ENCODE data around the gene KISS1.

Gene KISS1

DNA sequence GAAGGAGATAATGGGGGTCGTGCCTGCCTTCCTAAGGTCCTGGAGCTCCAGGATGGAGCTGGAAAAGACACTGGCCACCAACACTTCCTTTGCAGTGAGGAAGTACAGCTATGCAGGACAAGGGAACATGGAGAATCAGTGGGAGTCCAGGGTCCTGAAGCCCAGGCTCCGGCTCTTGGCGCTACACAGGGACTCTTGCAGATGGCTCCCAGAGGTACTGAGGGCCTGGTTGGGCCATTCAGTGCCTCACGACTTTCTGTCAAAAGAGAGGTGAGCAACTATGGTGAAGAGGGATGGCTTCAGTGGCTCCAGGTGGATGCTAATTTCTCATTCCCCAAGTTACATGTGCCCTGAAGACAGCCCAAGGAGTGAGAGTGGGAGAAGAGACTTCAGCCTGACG lies 42.6 kb downstream of the KISS1 start:
- no peak for DNase-seq

GRCh38 chr1:204152310-204153044 lies 43.8 kb downstream of the KISS1 start:
- no peak for DNase-seq

GRCh38 chr1:204151552-204152309 lies 44.6 kb downstream of the KISS1 start, which contains the start of gene ETNK2:
ETNK2 (minus strand) TSS chr1:204152044; CDS start chr1:204151852, 192 bp downstream.
- DNase-seq: peak; percentile 23

GRCh38 chr1:204150702-204151551 lies 45.4 kb downstream of the KISS1 start:
- no peak for DNase-seq

GRCh38 chr1:204149635-204150565 lies 46.4 kb downstream of the KISS1 start:
- DNase-seq: no peak

DNA sequence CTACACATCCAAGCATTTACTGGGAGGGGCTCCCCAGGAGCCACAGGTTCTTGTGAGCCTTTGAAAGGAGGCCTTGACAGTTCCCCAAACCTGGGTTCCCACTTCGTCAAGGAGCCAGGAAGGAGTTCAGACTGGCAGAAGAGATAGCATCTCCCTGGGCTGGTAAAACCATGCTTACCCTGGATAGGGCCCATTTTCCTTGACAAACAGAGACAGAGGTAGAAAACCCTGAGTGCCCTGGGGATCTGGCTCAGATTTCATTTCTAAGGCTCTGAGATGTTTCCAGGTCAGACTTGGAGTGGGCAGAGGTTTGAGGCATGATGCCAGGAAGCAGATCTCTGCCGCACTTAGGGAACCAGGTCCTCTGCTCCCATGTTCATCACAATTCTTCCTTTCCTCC lies 47.2 kb downstream of the KISS1 start:
- no peak for DNase-seq

DNA sequence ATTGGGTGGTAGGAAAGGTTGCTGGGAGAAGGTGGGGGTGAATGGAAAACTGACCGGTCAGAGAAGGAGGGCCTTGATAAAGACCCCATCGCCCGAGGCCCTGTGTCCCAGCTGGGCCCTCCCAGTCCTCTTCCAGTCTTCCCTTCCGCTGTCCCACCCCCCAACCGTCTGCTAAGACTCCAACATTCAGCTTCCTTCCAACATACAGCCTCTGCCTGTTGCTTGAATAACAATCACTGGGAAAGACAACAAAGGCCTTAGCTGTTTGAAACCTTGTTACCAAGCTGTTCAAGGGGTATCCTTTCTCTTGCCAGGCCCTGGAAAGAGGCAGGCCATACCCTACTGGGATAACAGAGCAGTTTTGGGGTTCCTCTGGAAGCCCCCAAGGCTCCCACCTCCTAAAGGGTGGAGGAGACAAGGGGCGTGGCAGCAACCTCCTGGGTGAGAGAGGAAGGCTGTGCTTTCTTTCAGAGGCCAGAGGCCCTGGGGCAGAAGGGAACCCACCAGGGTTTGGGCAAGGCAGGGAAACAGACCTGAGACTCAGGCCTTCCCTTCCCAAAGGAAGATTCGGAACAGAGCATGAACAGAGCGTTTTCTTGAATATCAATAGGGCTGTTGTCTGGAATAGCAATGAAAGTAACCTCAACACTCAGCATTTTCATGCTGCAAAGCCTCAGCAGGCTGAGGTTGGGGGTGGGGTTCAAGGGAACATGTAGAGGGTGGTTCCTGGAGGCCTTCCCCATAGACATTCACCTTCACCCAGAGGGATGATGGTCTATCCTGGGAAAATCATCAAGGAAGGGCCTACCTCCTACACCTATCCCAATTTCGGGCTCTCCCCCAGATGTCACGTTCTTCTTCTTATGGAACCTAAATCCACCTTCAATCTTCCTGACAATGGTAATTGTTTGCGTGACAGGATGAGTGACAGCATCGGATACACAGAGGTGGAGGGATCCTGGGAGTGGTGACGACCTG lies 48.6 kb downstream of the KISS1 start:
- DNase-seq: no peak

DNA sequence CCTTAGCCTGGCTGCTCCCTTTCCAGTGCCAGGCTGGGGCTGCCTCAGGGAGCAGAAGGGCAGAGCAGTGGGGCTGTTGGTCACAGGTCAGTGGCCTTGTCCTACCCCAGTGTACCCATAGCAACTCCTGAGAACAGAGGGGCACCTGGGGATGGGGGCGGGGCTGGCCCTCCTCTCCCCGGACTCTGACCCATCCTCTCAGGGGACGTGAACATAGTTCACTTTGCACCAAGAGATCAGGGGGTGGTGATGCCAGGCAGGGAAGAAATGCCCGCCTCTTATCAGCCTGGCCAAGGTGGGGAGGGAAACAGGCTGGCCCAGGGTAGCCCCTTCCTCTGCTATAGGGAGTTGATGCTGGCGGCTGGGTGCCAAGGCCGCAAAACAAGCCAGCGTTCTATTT lies 49.3 kb downstream of the KISS1 start:
- no peak for DNase-seq

DNA sequence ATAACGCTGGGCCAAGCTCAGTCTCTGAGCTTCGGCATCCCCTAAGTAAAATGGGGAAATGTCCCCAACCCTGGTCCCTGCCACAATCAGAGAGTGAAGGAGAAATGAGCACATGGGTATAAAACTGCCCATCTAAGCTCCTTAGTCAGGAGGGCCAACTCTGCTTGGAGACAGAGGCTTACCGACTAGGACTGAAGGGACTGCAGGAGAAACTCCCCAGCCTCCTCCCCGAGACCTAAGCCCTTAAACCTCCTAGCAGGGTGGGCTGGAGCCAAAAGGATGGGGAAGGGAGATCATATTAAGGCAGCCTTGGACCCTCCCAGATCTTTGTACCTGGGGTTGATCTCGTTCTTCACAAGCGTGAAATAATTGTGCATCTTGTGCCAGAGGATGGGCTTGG lies 50.0 kb downstream of the KISS1 start:
- DNase-seq: no peak

GRCh38 chr1:204145033-204145504 lies 51.2 kb downstream of the KISS1 start:
- no peak for DNase-seq

- no peak for DNase-seq
Observed at GRCh38 chr1:204143276-204144041, 52.8 kb downstream of the KISS1 start.

DNA sequence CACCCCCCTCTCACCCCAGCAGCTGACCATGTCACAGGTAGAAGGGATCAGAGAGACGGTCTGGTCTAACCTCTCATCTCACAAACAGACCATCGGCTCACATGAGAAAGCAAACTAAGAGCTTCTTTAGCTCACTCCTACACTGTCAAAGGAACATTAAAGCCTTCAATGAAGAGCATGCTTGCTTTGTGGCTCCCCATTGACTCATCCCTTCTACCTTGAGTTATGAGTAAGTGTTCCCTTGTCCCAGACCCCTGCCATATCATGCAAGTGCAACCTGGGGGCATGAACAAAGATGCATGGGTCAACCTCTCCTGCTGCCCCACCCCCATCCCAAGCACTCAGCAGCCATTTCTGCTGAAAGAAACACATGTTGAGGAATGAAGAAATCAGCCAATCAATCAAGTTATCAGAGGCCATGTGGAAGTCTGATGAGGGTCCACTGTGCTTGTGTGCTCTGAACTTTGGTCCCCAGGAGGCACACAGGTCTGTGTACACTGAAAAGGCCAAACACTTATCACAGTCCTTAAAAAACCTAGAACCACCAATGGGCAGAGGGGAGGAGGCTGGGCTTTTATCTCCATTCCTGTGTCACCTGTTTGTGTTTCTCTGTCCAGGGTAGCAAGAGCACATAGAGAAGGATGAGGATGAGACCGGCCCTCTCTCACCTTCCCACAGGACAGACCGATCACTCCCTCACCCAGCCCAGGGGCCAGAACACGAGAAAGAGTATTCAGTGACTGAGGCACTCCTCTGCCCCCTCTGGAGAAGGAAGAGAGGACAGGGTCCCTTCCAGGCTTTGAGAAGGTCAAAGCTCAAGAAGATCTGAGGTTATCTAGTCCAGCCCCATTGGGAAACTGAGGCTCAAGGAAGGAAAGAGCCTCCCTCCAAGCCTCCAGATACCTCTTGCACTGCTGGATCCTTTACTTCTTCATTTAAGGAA lies 54.0 kb downstream of the KISS1 start:
- DNase-seq: no peak

- no peak for DNase-seq
Observed at GRCh38 chr1:204141131-204141530, 55.2 kb downstream of the KISS1 start.

All from NCI-H748 treated with DMSO at 0.1 percent for 48 hours (cell line).